Fibroblast of skin of back (primary cell): ENCODE measurements around the gene NUMA1.

ENCODE experiments used
- DNase-seq: peaks from one replicate; pipeline ENCODE4 v3.0.0-alpha.2; 2013

The NUMA1 gene

DNA sequence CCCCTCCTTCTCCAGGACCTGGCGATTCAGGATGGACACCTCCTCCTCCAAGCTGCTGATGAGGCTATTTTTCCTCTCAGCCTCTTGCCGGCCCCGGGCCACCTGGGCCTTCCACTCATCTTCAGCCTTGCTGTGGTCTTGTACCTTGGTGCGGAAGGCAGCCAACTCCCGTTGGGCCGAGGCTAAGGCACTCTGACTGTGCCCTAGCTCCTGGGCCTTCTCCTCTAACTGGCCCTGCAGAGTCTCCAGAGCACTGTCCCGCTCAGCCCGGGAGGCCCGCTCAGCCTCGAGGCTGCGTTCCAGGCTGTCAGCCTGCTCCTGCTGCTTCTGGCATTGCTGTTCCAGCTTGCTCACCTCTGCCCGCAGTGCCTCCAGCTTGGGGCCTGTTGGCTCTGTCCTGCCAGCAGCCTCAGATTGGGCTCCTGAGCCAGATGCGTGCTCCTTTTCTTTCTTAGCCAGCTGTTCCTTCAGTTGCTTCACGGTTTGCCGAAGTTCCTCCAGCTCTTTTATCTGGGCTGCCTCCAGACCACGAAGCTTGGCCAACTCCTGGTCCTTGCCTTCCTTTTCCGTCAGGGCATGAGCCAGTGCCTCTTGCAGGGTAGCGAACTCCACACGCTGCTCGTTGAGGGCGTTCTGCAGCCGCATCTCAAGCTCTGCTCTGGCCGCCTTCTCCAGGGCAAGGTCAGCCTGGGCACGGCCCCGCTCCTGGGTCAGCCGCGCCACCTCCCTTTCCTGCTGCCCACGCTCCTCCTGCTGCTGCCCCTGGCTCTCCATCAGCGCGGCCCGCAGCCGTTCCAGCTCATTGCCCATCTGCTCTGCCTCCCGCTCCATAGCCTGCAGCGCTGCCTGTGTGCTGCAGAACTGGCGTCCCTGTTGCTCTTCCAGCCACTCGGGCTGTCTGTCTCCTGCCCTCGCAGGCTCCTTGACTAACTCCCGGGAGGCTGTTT is 66.3 kb downstream of the NUMA1 start:
- DNase-seq = no peak

DNA sequence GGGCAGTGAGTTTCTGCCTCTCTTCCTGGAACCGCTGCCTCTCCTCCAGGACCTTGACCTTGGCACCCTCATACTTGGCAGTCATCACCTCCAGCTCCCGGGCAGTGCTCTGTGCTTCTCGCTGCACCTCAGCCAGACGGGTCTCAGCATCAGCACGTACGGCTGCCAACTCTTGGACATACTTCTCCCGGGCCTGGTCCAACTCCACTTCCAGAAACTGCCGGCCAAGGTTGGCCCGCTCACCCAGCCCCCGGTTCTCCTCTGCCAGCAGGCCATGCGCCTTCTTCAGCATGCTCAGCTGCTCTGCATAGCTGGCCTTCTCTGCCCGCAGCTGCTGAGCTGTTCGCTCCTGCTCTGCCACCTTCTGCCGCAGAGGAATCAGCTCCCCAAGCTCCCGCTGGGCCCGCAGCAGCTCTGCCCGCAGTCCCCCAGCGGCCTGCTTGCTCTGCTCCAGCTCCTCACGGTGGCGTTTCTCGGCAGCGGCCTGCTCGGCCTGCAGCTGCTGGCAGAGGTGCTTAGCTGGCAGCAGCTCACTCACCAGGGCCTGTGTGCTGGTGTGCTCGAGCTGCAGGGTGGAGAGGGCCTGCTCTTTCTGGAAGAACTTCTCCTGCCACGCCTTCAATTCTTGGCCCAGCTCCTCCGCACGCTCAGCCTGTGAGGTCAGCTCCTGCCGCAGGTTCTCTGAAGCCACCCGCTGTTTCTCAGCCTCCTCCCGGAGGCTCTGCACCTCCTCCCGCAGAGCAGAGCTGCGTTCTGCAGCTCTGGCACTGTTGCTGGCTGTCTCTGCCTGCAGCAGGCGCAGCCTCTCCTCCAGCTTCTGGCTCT is 67.2 kb downstream of the NUMA1 start:
- peak; percentile 42 for DNase-seq

DNA sequence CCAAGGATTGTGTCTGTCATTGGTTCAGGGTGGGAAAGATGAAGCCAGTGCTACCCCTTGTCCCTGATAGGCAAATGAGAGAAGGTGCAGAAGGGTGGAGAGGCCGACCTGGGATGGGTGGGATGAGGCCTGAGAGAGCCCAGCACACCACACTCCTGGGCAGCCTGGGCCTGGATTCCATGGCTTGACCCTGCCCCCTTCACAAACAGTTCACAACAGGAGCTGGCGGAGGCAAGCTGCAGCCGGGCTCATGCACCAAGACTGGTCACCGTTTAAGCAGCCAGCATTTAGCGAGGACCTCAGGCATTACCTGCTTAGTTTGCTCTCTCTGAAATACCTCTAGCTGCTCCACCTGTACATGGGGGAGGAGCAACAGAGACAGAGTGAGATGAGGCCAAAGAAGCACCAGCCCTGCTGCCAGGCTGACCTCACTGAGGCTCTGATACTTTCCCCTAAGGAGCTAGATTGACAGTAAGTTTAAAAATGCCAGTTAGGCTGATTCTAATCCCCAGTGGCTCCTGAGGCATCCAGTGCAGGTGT is 68.2 kb downstream of the NUMA1 start:
- DNase-seq = no peak

DNA sequence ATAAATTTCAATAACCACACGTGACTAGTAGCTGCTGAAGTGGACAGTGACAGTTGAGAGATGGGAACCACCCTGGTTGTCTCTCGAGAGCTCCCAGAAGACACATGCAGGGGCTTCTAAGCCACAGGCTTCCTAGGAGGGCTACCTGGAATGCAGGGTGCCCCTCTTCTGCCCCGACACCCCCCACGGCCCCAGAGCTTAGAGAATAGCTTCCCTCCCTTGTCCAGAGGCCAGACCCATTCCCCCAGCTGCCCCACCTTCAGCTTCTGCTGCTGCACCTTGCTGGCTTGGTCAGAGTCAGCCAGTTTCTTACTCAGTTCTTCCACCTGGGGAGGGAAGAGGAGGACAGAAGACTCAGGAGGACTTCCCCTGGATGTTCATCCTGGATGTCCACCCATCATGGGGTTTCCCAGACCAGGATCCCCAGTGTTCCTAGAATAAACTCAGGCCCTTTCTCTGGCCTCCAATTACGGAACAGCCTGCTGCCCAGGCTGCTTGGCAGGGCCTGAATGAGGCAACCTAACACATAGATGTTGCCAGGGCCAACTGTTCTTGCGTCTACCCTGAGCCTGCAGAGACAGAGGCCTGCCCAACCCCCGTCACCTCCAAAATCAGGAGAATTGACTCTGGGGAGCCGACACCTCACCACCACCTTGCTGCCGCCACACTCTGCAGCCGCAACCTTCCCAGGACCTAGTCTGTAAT is 69.7 kb downstream of the NUMA1 start:
- no peak for DNase-seq

DNA sequence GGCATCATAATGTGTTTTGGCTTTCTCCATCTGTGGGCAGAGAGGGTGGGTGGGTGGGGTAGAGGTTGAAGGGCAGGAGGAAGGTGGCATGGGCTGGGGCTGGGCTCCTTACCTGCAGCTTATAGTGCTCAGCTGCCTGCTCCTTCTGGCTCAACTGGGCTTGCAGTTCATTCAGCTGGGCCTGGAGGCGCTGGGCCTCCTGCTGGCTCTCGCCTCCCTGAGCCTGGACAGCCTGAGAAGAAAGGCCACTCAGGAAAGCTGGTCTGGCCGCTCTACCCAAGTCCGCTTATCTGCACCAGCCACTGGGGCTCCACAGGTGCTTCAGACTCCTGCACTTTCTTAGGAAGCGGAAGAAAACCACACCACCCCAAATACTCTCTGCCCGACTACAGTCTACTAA is 71.2 kb downstream of the NUMA1 start:
- DNase-seq = no peak

DNA sequence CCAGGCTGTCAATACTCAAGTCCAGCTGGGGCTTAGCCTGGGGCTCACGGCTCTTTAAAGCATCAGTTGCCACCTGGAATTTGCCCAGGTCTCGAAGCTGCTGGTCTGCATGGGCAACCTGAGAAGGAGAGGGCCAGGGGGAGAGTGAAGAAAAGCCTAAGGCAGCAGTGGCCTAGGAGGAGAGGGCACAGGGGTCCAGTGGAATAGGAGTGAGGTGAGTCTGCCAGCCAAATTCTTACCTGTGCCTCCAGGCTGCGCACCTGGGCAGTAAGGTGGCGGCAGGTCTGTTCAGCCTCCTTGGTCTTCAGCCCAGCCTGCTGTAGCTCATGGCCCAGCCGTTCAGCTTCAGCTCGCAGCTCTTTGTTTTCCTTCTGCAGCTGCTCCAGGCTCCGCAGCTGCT is 71.6 kb downstream of the NUMA1 start:
- no peak for DNase-seq

DNA sequence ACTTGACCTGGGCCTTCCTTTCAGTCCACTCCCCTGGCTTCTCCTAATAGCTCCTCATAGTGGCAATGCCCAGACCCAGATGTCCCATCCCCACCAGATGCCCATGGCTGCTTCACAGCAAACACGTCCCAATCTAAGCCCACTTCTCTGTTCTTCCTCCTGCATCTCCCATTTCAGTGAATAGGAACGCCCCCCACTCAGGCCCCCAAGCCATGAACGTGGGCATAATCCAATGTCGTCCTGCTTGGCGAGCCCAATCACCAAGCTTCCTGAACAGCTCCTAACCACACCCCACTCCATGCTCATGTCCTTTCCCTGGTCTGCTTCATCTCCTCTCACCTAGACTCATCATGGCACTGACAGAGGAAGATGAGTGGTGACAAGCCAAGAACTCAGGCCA is 72.8 kb downstream of the NUMA1 start:
- no peak for DNase-seq

DNA sequence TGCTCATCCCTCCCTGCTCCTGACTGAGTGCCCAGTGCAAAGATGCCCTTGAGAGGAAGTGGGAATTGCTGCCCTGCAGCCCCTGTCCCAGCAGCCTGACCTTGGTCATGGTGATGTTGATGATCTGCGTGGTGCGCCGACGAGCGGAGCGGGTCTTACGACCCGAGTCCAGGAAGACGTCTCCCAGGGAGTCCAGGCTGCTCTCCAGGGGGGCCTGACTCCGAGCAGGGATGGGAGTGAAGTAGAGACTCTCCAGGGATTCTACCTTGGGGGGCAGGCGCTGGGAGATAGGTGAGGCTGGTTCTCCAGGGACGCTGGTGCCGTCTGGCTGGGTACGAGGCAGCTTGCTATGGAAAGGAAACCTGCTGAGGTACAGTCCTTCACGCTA is 73.3 kb downstream of the NUMA1 start:
- DNase-seq = no peak

DNA sequence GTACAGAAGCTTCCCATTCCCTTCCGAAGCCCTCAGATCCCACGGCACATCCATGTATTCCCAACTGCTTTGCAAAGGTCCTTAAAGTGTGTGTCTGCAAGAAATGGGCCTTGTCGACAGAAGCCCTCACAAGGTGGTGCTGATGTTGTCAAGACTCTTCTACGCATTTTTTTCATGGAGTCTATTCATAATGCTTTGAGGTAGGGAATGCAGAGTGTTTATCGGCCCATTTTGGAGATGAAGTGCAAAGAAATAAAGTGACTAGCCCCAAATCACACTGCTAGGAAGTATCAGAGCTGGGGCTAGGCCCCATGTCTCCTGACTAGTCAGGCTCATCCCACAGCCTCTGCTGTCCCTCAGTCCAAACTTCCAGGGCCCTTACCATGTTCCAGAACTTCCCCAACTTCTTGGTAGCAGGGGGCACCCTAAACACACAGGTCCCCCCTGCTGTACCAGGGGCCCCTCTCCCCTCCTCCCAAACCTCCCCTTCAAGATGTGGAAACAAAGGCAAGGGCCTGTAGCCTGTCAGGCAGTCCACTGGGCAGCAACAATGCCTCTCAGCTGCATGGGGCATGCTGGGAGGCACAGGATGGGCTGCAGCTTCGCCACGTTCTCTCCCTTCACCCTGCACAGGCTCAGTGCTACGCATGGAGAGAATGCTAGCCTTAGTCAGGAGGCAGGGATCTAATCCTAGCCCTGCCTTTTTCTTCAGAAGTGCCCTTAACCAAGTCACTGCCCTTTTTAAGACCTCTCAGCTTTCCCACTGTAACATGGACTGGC is 73.8 kb downstream of the NUMA1 start:
- no peak for DNase-seq

DNA sequence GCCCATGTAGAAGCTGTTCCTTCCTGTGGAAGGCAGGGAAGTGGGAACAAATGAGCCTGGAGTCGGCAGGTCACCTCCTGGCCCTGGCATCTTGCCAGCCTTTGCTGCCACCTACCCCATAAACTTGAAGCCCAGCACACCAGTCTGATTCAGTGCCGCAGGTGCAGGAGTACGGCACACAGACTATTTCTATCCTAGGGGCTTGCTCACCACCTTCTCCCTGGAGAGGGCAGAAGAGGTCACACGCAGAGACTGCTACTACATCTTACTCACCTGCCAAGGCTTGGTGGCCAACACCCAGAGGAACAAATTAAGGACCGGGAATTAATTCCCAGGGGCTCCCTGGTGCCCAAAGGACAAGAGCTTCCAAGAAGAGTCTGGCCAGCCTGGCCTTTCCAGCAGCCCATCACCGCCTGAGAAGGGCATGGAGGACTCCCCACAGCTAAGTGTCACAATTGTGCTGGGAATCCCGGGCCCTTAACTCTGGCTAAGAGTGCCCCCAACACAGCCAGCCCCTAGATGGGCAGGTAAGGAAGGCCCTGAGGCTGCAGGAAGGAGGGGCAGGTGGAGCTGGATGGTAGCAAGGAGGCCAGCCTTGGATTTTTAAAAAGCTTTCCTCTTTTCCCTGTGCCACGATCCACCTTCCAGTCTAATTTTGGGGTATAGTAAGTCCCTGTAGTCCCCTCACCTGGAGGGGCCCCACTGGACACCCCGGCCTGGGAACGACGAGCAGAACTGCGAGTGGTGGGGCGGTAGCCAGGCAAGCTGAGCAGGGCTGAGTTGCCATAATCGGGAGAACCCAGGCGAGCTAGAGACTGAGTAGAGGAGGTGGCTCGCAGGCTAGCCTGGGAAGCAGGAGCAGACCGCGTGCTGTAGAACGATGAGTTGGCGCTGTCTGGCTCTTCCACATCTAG is 74.7 kb downstream of the NUMA1 start:
- no peak for DNase-seq

DNA sequence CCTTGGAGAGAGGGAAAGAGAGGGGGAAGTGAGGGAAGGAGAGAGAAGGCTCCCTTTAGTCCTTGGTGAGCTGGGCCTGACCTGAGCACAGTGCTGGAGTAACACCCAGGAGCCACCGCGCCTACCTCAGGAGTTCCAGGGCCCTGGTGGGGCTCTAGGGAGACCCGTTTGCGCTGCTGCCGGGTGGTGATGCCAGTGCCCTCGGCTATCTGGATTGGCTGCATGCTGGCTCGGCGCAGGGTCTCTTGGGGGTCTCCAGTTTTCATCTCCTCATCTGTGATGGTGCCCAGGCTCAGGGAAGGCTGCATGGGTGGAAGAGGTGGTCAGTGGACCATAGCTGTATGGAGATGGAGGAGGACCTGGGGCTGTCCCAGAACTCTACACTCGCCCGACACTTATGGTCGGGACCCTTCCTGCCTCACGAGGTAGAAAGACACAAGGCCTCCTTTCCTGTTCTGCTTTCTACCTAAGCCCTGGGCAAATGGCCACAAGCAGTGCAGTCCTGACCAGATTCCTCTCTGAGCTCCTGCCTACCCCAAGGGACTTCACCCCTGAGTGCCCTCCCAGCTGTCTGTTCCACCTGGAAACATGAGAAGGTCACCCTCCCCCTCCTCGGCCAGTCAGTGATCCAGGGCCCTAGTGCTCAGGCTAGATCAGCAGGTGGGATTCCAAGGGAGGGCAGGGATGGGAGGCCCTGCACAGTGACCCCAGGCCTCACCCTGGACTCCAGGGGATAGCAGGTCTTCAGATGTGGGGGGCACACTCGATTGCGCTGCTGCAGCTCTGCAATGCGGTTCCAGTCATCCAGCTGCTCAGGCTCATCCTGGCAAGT is 75.6 kb downstream of the NUMA1 start:
- no peak for DNase-seq

DNA sequence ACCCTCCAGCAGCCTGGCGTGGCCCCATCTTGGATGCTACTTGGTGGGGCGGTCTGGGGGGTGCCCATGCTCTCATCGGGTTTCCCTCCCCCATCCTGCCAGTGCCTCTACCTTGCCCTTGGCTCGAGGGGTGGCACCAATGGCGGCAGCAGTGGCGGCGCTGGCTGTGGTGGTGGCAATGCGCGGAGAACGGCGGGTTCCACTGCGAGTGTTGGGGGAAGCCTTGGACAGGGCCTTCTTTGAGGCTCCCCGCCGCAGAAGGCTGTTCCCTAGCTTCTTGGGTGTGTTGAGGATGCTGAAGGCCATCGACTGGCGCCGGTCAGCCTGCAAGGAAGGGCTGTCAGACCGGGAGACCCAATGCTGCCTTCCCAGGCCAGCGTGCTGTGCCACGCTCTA is 76.6 kb downstream of the NUMA1 start:
- DNase-seq = no peak

DNA sequence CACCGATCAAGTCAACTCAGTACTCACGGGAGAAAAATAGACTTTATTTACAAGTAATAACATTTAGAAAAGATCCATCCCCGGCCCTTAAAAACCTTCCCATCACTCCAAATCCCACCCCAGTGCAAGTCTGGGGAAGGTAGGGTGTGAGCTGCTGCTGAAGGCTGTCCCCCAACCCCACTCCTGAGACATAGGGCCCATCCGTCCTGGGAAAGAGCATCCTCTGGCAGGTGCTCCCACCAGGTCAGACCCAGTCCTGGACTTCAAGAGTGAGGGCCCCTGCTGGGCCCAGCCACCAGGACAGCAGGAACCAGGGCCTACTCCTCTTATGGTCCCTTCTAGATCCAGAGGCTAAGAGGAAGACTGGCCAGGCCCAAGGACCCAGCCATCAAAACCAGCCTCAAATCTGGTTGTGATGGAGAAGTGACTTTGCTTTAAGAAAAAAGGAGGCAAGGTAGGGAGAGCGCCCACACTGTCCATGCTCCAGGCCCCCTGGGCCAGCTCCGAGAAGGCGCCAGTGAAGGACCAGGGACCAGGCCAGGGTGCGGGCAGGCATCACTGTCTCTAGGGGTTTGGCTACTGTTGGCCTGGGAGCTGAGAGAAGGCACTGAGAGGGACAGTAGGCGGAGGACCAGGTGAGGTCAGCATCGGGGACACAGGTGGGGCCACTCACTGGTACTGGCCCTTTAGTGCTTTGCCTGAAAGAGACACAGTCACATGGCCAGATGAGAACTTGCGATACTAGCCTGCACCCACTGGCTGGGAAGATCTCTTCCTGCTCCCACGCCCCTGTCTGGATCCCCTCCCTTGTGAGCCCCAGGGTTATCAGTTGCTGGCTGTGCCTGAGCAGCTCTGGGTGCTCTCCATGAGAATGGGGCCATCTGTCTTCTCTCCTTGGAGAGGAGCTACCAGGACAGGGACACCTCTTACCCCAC is 77.2 kb downstream of the NUMA1 start:
- no peak for DNase-seq

DNA sequence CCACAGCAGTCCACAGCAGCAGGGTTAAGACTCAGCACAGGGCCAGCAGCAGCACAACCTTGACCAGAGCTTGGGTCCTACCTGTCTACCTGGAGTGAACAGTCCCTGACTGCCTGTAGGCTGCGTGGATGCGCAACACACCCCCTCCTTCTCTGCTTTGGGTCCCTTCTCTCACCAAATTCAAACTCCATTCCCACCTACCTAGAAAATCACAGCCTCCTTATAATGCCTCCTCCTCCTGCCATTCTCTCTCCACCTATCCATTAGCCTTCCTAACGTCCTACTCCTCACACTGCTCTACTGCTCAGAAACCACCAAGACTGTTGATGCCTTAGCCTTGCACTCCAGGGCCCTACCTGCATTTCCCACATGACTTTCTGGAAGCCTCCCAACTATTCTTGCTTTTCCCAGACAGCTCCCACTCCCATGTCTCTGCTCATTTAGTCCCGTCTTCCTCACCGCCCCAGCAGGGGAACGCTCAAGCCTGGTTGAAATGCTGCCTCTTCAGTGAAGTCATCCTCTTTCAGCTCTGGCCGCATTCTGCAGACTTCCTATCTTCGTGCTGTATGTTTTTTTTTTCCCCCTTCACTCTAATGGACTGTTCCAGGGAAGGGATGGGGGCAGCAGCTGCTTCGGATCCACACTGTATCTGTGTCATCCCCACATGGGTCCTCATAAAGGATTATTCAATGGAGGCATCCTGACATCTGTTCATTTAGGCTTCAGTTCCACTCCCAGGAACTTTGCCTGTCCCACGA is 78.3 kb downstream of the NUMA1 start:
- peak; percentile 36 for DNase-seq

DNA sequence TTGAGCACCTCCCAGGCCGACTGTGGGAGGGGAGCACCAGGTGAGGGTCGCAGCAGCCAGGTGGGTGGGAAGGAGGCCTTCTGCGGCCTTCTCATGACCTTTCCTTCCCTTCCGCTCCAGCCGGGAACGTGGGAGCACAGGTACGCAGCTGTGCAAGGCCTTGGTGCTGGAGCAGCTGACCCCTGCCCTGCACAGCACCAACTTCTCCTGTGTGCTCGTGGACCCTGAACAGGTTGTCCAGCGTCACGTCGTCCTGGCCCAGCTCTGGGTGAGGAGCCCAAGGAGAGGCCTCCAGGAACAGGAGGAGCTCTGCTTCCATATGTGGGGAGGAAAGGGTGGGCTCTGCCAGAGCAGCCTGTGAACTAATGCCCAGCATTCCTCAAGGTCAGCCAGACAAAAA is 79.1 kb downstream of the NUMA1 start:
- no peak for DNase-seq

DNA sequence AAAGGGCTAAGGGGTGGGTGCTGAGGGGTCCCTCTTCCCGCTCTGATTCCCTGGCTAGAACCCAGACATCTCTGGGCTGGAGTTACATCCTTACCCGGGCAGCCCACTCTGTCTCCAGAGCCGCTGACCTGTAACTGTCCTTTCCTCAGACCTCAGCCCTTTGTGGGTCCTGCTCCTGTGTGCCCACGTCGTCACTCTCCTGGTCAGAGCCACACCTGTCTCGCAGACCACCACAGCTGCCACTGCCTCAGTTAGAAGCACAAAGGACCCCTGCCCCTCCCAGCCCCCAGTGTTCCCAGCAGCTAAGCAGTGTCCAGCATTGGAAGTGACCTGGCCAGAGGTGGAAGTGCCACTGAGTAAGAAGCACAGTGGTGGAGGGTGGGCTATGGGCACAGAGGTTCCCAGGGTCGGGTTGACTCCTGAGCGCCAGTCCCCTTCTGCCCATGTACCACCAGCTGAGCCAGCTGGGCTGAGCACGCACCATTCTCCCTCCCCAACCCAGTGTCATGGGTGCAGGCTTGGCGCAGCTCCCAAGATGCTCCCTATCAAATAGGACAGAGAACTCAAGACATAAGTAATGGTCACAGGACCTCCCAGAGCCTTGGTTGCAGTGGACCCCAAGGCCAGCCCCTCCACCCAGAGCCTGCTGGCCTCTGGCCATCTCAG is 80.0 kb downstream of the NUMA1 start:
- DNase-seq = no peak

DNA sequence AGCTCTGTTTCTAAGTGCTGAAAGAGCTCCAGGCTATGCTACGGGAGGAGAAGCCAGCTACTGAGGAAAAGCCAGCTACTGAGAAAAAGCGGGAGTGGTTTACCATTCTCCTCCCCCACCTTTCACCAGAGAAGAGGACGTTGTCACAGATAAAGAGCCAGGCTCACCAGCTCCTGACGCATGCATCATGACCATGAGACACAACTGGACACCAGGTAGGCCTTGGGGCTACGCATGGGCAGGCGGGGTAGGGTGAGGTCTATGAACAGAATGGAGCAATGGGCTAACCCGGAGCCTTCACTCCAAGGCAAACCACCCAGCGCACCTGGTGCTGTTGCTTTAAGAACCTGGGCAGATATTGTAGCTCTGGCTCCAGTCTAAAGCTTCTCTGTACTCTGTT is 80.5 kb downstream of the NUMA1 start:
- DNase-seq = no peak
